HG02981 (cell line): Measurements from ENCODE around the gene OR10A2.
"Not testable (repeated sequence)": the region's sequence is repeated elsewhere in the genome, so short reads cannot be mapped to it uniquely, and the experiment has no call there.

Experiments
- ATAC-seq: cut with Tn5 transposase; IDR thresholded peaks from one replicate; pipeline ENCODE4 v1.9.1; 2021; ENCODE audit warnings: mild to moderate bottlenecking, moderate library complexity; ENCODE audit not compliant: unreplicated experiment

OR10A2 gene

GRCh38 chr11:6882751-6883150 is 19.9 kb downstream of the OR10A2 start:
- ATAC-seq: no peak

- ATAC-seq: not testable (repeated sequence)
Observed at GRCh38 chr11:6887711-6888110, 24.9 kb downstream of the OR10A2 start.

GRCh38 chr11:6888830-6889229 is 26.0 kb downstream of the OR10A2 start:
- ATAC-seq: no peak

GRCh38 chr11:6889835-6890234 is 27.0 kb downstream of the OR10A2 start:
- no peak for ATAC-seq

GRCh38 chr11:6892400-6892799 is 29.5 kb downstream of the OR10A2 start, which contains the start of gene OR2D2:
Gene OR2D2 (minus strand): TSS chr11:6892500. CDS start chr11:6892500, 0 bp downstream.
- no peak for ATAC-seq

- no peak for ATAC-seq
Observed at GRCh38 chr11:6894097-6894496, 31.2 kb downstream of the OR10A2 start.

GRCh38 chr11:6895010-6895409 is 32.2 kb downstream of the OR10A2 start:
- peak; percentile 90 for ATAC-seq

- ATAC-seq: no peak
Observed at GRCh38 chr11:6898911-6899310, 36.1 kb downstream of the OR10A2 start.

- ATAC-seq: no peak
Observed at GRCh38 chr11:6900327-6900999, 37.6 kb downstream of the OR10A2 start.

GRCh38 chr11:6904804-6905203 is 41.9 kb downstream of the OR10A2 start:
- ATAC-seq: not testable (repeated sequence)

- ATAC-seq: no peak
Observed at GRCh38 chr11:6911378-6911777, 48.5 kb downstream of the OR10A2 start.

- no peak for ATAC-seq
Observed at GRCh38 chr11:6911948-6912347, 49.1 kb downstream of the OR10A2 start.

- no peak for ATAC-seq
Observed at GRCh38 chr11:6919698-6920097, 56.8 kb downstream of the OR10A2 start.

GRCh38 chr11:6920702-6921101 is 57.8 kb downstream of the OR10A2 start, which contains the start of gene OR2D3:
Gene OR2D3 (plus strand): TSS chr11:6921002. CDS start chr11:6921002, 0 bp downstream.
- ATAC-seq: no peak
